Measurements from ENCODE around the gene PITPNM1.
"Not testable (repeated sequence)": the region's sequence is repeated elsewhere in the genome, so short reads cannot be mapped to it uniquely, and the experiment has no call there.

The PITPNM1 gene

DNA sequence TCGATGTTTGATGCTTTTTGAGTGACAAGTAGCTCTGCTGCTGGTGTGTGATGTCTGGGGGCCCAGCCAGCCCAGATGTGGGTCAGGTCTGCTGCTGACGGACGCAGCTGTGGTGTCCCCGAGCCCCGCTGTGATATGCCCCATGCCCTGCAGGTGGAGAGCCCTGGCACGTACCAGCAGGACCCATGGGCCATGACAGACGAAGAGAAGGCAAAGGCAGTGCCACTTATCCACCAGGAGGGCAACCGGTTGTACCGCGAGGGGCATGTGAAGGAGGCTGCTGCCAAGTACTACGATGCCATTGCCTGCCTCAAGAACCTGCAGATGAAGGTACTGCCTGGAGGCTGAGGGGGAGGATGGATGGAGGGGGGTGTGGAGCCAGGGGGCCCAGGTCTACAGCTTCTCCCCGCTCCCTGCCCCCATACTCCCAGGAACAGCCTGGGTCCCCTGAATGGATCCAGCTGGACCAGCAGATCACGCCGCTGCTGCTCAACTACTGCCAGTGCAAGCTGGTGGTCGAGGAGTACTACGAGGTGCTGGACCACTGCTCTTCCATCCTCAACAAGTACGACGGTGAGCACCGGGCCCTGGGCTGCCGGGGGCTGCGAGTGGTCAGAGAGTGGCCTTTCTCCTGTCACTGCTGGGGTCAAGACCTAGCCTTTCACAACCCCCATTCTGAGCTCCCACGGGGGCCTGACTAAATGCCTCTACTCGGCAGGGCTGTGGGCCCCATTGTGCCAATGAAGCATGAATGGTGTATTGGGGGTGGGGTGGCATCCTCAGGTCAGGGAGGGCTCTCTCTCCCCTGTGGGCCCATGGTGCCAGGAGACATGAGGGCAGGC, 15.1 kb downstream of the PITPNM1 start:
- no peak for DNase-seq (ENCODE audit: low spot score)

DNA sequence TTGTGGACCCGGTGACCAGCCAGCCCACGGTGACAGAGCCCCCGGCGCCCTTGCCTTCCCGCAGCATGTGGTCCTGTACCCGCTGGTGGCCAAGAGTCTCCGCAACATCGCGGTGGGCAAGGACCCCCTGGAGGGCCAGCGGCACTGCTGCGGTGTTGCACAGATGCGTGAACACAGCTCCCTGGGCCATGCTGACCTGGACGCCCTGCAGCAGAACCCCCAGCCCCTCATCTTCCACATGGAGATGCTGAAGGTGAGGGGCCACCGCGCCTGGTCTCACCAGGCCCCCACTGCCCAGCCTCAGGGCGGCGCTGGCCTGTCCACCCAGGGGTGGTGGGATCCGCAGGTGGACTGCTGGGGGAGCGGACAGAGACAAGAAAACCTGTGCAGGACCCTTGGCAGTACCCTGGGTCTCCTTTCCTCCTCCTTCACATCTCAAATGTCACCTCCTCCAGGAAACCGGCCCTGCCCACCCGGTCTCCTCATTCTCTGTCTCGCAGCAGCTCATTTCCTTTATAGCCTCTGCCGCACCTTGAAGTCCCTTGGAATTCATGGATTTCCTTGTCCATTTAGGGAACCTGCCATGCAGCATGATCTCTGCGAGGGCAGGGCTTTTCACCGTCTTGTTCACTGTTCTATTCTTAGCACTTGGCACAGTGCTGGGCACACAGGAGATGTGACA, 15.8 kb downstream of the PITPNM1 start:
- no peak for DNase-seq (ENCODE audit: low spot score)

- DNase-seq (ENCODE audit: low spot score): no peak
These were observed 18.5 kb downstream of the PITPNM1 start for GRCh38 chr11:67486481-67487195.

- peak; percentile 54 for DNase-seq (ENCODE audit: low spot score)
These were observed 19.2 kb downstream of the PITPNM1 start for GRCh38 chr11:67485873-67486361.

DNA sequence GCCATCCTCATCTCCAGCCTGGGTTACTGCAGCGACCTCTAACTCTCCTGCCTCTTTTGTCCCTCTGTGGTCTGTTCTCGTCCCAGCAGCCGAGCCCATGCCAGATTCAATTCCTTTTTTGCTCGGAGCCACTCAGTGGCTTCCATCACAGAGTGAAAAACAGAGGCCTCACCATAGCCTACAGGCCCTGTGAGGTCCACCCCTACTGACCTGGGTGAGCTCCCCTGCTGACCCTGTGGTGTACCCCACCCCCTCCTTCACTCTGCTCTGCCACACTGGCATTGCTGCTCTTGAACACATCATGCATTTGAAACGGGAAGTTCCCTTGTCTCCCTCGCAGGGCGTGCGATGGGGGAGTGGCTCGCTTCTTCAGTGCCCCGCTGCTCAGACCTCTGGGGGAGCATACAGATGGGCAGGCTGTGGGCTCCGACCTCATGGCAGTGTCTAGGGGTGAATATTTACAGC, 20.3 kb downstream of the PITPNM1 start:
- DNase-seq (ENCODE audit: low spot score): peak; percentile 60

DNA sequence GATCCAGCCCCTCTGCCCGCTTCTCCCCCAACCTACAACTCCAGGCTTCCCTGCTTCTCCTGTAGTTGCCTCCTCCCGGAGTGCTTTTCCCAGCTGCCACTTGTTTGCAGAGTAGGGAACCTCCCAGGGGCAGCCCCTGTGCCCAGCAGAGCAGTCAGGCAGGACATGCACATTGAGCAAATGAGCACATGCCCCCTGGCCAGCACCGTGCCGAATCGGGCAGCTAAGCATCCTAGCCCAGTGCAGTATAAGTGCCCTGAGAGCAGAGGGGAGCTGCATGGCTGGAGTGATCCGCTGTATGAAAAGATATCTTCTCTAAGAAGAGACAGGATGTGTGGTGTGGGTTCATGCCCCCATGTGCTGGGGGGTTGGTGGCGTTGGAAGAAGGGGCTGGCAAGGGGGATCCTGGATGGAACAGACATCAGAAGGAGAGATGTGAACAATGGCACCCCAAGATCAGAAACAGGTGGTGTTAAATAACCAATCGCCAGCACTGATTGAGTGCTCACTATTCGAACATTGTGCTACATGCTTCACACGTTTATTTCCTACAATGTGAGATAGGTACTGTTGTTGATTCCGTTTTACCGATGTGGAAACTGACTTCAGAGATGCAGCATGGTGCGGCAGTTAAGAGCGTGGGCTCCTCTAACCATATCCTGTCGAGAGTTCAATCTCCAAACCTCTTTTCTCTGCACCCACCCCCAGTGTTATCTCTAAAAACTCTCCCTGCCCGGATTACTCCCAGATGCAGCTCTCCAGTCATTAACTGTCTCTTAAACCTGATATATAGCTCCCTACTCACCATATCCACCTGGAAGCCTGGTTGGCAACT, 21.1 kb downstream of the PITPNM1 start:
- DNase-seq (ENCODE audit: low spot score): peak; percentile 43

GRCh38 chr11:67482827-67483798, 22.1 kb downstream of the PITPNM1 start, which contains the start of gene AIP:
Gene AIP, plus strand, starts transcription at chr11:67483026. Its CDS starts 133 bp downstream, at chr11:67483159.
- DNase-seq (ENCODE audit: low spot score): peak; percentile 98

DNA sequence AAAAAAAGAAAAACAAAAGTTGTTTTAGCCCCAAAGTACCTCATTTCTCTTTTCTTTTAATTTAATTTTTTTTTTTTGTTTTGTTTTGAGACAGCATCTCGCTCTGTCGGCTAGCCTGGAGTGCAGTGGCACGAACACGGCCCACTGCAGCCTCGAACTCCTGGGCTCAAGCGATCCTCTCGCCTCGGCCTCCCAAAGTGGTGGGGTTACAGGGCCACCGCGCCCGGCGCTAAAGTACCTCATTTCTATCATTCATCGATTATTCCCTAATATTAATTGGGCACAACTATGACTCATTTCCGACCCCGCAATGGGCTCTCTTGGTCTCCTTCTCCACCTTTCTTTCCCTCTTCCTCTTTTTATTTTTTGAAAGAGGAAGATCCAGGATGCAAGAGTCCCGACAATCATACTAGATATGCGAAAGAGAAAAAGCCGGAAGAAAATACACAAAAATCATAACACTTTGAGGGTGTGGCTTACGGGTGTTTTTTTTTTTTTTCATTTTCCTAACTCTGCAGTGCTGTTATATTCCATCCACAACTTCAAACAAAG, 22.8 kb downstream of the PITPNM1 start:
- no peak for DNase-seq (ENCODE audit: low spot score)

DNA sequence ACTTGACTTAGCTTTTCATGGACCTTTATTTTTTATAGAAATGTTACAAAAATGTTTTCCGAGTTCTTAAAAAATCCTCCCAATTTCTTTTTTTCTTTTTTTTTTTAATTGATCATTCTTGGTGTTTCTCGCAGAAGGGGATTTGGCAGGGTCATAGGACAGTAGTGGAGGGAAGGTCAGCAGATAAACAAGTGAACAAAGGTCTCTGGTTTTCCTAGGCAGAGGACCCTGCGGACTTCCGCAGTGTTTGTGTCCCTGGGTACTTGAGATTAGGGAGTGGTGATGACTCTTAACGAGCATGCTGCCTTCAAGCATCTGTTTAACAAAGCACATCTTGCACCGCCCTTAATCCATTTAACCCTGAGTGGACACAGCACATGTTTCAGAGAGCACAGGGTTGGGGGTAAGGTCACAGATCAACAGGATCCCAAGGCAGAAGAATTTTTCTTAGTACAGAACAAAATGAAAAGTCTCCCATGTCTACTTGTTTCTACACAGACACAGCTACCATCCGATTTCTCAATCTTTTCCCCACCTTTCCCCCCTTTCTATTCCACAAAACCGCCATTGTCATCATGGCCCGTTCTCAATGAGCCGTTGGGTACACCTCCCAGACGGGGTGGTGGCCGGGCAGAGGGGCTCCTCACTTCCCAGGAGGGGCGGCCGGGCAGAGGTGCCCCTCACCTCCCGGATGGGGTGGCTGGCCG, 27.7 kb downstream of the PITPNM1 start:
- not testable (repeated sequence) for DNase-seq (ENCODE audit: low spot score)

GRCh38 chr11:67476692-67477091, 28.5 kb downstream of the PITPNM1 start:
- not testable (repeated sequence) for DNase-seq (ENCODE audit: low spot score)

- DNase-seq (ENCODE audit: low spot score): no peak
These were observed 32.3 kb downstream of the PITPNM1 start for GRCh38 chr11:67472882-67473281.

- no peak for DNase-seq (ENCODE audit: low spot score)
These were observed 34.7 kb downstream of the PITPNM1 start for GRCh38 chr11:67470337-67471002.

- no peak for DNase-seq (ENCODE audit: low spot score)
These were observed 35.7 kb downstream of the PITPNM1 start for GRCh38 chr11:67469508-67469811.

GRCh38 chr11:67468759-67469507, 36.2 kb downstream of the PITPNM1 start, which contains the start of gene TMEM134:
Gene TMEM134, minus strand, starts transcription at chr11:67469251. Its CDS starts 59 bp downstream, at chr11:67469192.
- peak; percentile 93 for DNase-seq (ENCODE audit: low spot score)

DNA sequence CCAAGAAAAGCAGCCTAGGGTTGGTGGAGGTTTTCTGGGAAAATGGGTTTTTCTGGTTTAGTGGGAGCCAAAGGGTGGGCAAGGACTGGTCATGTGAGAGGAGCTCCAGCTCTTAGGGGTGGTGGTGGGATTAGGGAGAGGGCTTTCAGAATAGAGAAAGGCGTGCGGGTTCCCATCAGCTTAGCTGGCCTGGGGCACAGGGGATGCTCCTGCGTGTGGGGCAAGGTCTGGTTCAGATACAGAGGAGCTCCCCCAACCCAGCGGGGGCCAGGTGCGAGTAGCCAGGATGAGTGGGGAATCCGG, 36.8 kb downstream of the PITPNM1 start:
- no peak for DNase-seq (ENCODE audit: low spot score)

GRCh38 chr11:67468056-67468455, 37.1 kb downstream of the PITPNM1 start:
- DNase-seq (ENCODE audit: low spot score): no peak

DNA sequence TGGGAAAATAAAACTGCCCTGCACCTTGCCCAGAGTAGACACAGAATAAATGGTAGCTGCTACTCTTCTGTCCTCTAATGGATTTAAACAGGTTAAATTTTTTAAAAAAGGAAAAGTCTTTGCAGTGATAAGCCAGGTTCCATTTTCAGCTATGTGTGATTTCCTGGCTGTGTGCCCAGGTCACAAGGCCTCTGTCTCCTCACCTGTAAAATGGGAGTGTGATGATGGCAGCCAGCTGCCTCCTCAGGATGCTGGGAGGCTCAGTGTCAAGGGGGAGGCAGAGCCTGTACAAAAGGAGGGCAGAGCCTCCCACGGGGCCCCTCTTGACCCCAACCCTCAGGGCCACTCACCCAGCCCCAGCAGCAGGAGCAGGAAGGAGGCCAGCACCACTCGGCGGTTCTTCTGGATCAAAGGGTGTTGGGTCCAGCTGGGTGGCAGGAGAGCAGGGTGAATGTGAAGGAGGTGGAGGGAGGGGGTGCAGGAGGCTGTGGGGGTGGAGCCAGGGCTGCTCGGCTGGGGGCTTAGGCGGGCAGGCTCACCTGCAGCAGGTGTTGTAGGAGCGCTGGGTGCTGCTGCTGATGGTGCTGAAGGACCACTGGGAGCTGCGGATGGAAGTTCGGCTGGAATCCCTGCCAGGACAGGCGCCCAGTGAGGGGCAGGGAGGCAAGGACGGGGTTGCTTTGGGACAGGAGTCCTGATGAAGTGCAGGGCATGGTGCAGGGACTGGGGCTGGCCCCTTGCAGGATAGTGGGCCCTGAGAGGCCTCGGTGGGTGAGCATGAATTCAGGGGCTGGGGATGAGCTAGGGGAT, 38.0 kb downstream of the PITPNM1 start:
- no peak for DNase-seq (ENCODE audit: low spot score)
